HEK293T (cell line): ENCODE results near the gene SLC2A14.
A peak's percentile ranks its signal among the peaks of the same experiment; 100 is the strongest.
"Not testable (repeated sequence)": the region's sequence is repeated elsewhere in the genome, so short reads cannot be mapped to it uniquely, and the experiment has no call there.

Experiments
- CTCF ChIA-PET: fragments of 350-600 bp; formaldehyde crosslinking; extraction: SDS; loops from one replicate; lab custom pipeline; 2021; ENCODE audit warnings: antibody characterized with exemption, inconsistent platforms; lab: Yijun Ruan, JAX
- POLR2A ChIA-PET: fragments of 350-600 bp; formaldehyde crosslinking; extraction: SDS; loops from one replicate; lab custom pipeline; 2020; ENCODE audit warnings: antibody characterized with exemption, inconsistent platforms; lab: Yijun Ruan, JAX
- DNase-seq: peaks from one replicate; pipeline ENCODE4 v3.0.0; 2012; ENCODE audit warnings: mixed read lengths; ENCODE audit errors: extremely low spot score
- ARNT ChIP-seq: fragments of 450-650 bp; IDR thresholded peaks from 2 replicates; pipeline ENCODE4 v1.6.1; 2017; ENCODE audit warnings: mild to moderate bottlenecking
- BHLHE40 ChIP-seq: fragments of 450-650 bp; IDR thresholded peaks from 2 replicates; pipeline ENCODE4 v1.6.1; 2016; ENCODE audit warnings: mild to moderate bottlenecking, moderate library complexity, borderline replicate concordance
- CTBP1 ChIP-seq: fragments of 450-650 bp; IDR thresholded peaks from 2 replicates; pipeline ENCODE4 v1.6.1; 2016; ENCODE audit warnings: borderline replicate concordance
- ELF4 ChIP-seq: fragments of 450-650 bp; IDR thresholded peaks from 2 replicates; pipeline ENCODE4 v1.6.1; 2017; ENCODE audit warnings: antibody characterized with exemption
- FOXA1 ChIP-seq: fragments of 450-650 bp; IDR thresholded peaks from 2 replicates; pipeline ENCODE4 v1.6.1; 2016; ENCODE audit warnings: mild to moderate bottlenecking
- FOXK2 ChIP-seq: fragments of 450-650 bp; IDR thresholded peaks from 2 replicates; pipeline ENCODE4 v1.6.1; 2016; ENCODE audit warnings: mild to moderate bottlenecking
- FOXM1 ChIP-seq: fragments of 450-650 bp; IDR thresholded peaks from 2 replicates; pipeline ENCODE4 v1.6.1; 2017; ENCODE audit warnings: mild to moderate bottlenecking, borderline replicate concordance
- HDGF ChIP-seq: fragments of 450-650 bp; IDR thresholded peaks from 2 replicates; pipeline ENCODE4 v1.6.1; 2017; ENCODE audit warnings: antibody characterized with exemption, borderline replicate concordance
- L3MBTL2 ChIP-seq: fragments of 450-650 bp; conservative IDR thresholded peaks from 2 replicates; pipeline ENCODE4 v1.6.1; 2016; ENCODE audit warnings: mild to moderate bottlenecking
- LEF1 ChIP-seq: fragments of 450-650 bp; IDR thresholded peaks from 2 replicates; pipeline ENCODE4 v1.6.1; 2017; ENCODE audit warnings: mild to moderate bottlenecking, borderline replicate concordance
- NFRKB ChIP-seq: fragments of 450-650 bp; IDR thresholded peaks from 2 replicates; pipeline ENCODE4 v1.6.1; 2016; ENCODE audit warnings: mild to moderate bottlenecking, moderate library complexity
- SP1 ChIP-seq: fragments of 450-650 bp; IDR thresholded peaks from 2 replicates; pipeline ENCODE4 v1.6.1; 2017
- SUZ12 ChIP-seq: fragments of 450-650 bp; IDR thresholded peaks from 2 replicates; pipeline ENCODE4 v1.6.1; 2016; ENCODE audit warnings: mild to moderate bottlenecking
- TARDBP ChIP-seq: fragments of 450-650 bp; IDR thresholded peaks from 2 replicates; pipeline ENCODE4 v1.6.1; 2016
- ZNF384 ChIP-seq: fragments of 450-650 bp; IDR thresholded peaks from 2 replicates; pipeline ENCODE4 v1.6.1; 2016
- TF ChIP-seq, protein P1 (sequence below): fragments of 450-650 bp; IDR thresholded peaks from 2 replicates; pipeline ENCODE4 v1.6.1; 2016

SLC2A14 gene

DNA sequence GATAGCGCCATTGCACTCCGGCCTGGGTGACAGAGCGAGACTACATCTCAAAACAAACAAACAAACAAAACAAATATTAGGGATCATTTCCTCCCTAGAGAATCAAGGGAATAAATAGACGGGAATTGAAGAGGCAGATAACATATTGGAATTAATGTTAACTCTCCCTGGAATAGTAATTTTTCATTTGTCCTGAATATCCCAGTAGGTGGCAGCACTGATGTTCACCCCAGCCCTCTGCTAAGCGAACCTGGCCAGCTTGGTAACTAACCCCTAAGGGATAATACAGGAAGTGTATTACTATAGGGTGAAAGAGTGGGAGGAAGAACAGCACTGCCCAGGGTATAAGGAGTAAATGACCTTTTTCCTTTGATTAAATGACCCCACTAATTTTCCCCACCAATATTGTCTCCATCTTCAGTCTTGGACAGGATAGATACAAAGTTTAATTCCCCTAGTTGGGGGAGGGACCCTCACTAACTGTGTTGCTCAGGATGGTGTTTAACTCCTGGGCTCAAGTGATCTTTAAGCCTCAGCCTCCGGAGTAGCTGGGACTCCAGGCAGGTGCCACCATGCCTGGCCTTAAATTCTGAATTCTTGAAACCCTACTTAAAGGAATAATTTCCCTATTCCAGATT is 40.5 kb downstream of the SLC2A14 start:
- POLR2A ChIA-PET: interaction anchor here (0.6 kb wide), 1 partner anchor 101 kb away, joined by 3 read pairs; no protein-coding TSS in a partner anchor
- CTCF ChIA-PET: interaction anchor here (0.6 to 1.1 kb wide), 6 partner anchors 23 to 512 kb away, joined by 3 to 4 read pairs (median 3); no protein-coding TSS in a partner anchor
- DNase-seq: peak; percentile 70
- TF ChIP-seq HDGF: no peak
- TF ChIP-seq LEF1: no peak
- TF ChIP-seq BHLHE40: no peak
- TF ChIP-seq, protein P1, sequence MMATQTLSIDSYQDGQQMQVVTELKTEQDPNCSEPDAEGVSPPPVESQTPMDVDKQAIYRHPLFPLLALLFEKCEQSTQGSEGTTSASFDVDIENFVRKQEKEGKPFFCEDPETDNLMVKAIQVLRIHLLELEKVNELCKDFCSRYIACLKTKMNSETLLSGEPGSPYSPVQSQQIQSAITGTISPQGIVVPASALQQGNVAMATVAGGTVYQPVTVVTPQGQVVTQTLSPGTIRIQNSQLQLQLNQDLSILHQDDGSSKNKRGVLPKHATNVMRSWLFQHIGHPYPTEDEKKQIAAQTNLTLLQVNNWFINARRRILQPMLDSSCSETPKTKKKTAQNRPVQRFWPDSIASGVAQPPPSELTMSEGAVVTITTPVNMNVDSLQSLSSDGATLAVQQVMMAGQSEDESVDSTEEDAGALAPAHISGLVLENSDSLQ: no peak
- no peak for TF ChIP-seq FOXK2
- TF ChIP-seq ELF4: no peak
- TF ChIP-seq TARDBP: no peak
- TF ChIP-seq CTBP1: no peak
- no peak for TF ChIP-seq NFRKB
- TF ChIP-seq SP1: no peak
- TF ChIP-seq L3MBTL2: no peak
- no peak for TF ChIP-seq ZNF384
- no peak for TF ChIP-seq ARNT

DNA sequence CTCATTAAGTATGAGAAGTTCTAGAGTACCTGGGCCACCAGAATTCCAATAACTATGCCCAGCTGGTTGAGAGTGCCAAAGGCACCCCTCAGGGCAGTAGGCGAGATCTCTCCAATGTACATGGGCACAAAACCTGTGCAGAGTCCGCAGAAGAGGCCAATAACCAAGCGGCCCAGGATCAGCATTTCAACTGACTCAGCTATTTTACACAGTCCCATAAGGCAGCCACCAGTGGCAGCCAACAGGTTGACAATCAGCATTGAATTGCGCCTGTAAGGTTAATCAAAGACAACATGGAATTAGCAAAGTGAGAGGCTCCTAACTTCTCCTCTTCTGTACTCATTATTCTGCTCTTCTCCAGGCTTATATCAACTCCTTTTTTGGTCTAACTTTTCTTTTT is 43.0 kb downstream of the SLC2A14 start:
- POLR2A ChIA-PET, CTCF ChIA-PET, DNase-seq: not testable (repeated sequence)

DNA sequence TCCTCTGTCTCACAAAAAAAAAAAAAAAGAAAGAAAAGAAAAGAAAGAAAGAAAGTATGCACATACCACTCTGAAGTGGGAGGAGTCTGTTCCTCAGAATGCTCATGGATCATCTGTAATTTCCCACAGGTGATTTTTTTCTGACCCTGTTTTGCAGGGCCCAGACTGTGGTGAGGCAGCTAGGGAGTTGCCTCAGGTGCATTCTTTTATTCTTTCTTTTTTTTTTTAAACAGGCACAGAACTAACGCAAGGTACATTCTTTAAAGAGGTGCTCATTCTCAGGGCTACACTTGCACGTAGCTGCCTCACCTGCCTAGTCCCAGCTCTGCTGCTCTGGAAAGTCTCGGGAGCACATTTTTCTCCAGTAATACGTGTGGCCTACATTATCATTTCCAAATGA is 47.0 kb downstream of the SLC2A14 start:
- POLR2A ChIA-PET, DNase-seq, CTCF ChIA-PET: not testable (repeated sequence)

DNA sequence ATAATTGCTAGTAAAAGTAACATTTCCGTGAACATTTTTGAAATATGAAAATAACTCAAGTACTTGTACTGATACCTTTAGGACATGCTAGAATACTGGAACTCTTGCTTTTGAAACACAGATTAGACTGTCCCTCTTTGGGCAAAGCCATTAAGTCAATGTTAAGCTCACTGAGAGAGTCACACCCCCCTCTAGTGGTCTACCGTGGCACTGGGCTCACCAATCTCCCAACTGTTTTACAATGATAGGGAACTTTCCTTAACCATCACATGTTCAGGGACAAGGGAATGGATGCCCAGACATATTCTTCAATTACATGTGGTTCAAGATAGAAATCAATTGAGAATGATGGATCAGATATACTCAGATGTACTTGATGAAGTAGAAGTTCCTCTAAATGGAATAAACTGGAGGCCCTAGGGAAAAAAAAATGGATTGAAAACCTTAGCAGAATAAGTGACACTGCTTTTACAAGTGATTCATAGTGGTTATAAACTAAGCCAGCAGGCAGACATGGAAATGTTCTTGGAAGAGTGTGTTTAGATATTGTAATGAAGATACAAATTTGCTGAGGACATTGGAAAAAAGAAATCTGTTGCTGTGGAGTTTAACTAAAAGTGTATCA is 65.7 kb downstream of the SLC2A14 start:
- TF ChIP-seq HDGF (no peak), SUZ12 (no peak), LEF1 (no peak), FOXM1 (no peak), L3MBTL2 (no peak), CTBP1 (no peak), ARNT (no peak), ZNF384 (no peak), FOXK2 (no peak), TARDBP (no peak), SP1 (no peak), FOXA1 (no peak), ELF4 (no peak), BHLHE40 (no peak), NFRKB (no peak)
- TF ChIP-seq, protein P1: no peak
- peak; percentile 63 for DNase-seq
- ChIA-PET CTCF (interaction anchor here (0.6 to 3.3 kb wide), 11 partner anchors 8 to 165 kb away, joined by 3 to 13 read pairs (median 4); partner anchors contain the start of gene GDF3), POLR2A (no interaction called here)

DNA sequence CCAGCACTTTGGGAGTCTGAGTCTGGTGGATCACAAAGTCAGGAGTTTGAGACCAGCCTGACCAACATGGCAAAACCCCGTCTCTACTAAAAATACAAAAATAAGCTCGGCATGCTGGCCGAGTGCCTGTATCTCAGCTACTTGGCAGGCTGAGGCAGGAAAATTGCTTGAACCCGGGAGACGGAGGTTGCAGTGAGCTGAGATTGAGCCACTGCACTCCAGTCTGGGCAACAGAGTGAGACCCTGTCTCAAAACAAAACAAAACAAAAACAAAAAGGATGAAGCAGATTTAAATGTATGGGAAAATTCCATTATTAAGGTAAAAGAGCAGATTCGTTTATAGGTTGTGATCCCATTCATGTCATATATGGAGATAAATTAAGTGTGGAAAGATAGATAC is 66.4 kb downstream of the SLC2A14 start:
- POLR2A ChIA-PET: not testable (repeated sequence)

DNA sequence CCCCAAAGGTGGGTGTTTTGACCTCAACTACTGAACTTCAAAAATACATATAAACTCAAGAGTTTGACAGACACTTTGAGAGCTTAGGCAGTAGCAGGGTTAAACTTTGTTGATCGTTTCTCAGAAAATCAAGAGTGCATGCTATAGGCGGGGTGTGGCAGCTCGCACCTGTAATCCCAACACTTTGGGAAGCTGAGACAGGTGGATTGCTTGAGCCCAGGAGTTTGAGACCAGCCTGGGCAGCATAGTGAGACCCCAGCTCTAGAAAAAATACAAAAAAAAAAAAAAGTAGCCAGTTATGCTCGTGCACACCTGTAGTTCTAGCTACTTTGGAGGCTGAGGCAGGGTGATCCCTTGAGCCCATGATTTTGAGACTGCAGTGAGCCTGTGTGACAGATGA is 71.3 kb downstream of the SLC2A14 start:
- DNase-seq: no peak
- TF ChIP-seq SP1 (no peak), TARDBP (no peak), SUZ12 (no peak), L3MBTL2 (no peak), CTBP1 (no peak), ARNT (no peak), HDGF (no peak), FOXM1 (no peak), BHLHE40 (no peak), LEF1 (no peak), ELF4 (no peak), NFRKB (no peak), FOXA1 (no peak), ZNF384 (no peak)
- TF ChIP-seq, protein P1: no peak
- ChIA-PET CTCF (interaction anchor here (0.7 to 1.6 kb wide), 3 partner anchors 86 to 158 kb away, joined by 4 to 5 read pairs (median 4); no protein-coding TSS in a partner anchor), POLR2A (no interaction called here)

More for the DNA sequence above, 66.4 kb downstream of the SLC2A14 start:
- CTCF ChIA-PET: interaction anchor here (0.6 to 3.3 kb wide), 6 partner anchors 8 to 162 kb away, joined by 3 to 13 read pairs (median 4); partner anchors contain the start of gene GDF3
- DNase-seq: not testable (repeated sequence)

DNA sequence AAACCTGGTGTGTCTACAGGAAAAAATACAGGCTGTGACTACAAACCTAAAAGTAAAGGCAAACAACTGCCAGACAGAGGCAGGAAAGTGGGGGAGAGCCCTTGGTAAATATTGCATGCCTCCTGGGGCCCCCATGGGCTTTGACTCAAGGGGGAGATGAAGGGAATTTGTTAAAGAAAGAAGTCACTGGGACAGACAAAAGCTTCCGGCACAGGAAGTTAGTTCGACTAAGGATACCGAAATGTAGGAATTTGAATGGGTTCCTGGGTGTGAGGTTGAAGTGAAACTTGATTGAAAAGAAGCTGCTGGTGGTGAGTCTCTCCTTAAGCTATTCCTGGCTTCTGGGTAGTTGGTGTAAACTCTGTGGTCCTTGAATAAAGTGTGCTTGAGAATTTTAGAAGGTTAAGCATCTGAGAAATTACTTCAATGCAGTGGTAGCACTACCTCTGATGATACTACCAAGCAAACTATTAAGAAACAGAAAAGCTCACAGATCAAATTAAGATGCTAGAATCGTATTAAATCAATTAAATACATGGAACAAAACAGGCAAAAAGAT is 73.9 kb downstream of the SLC2A14 start:
- POLR2A ChIA-PET: interaction anchor here (1.5 kb wide), 1 partner anchor 107 kb away, joined by 5 read pairs; no protein-coding TSS in a partner anchor

More for the DNA sequence above, 73.9 kb downstream of the SLC2A14 start:
- DNase-seq: not testable (repeated sequence)
- CTCF ChIA-PET: interaction anchor here (0.6 to 2.7 kb wide), 4 partner anchors 8 to 156 kb away, joined by 3 to 12 read pairs (median 4); no protein-coding TSS in a partner anchor
